Uterus (tissue), 4 donors: Measurements from ENCODE around the gene GSTA3. TPM values are rescaled to one million over a fixed set of nuclear protein-coding genes. Genes with fewer than 3 reads are reported as not detected.
"Not testable (repeated sequence)": the region's sequence is repeated elsewhere in the genome, so short reads cannot be mapped to it uniquely, and the experiment has no call there.

ENCODE experiments used
- DNase-seq, 2 donors: peaks; one replicate each; pipeline ENCODE4 v3.0.0-alpha.2; 2019 to 2020
- H3K27ac ChIP-seq, 2 donors: fragments of 200-600 bp; sonication (generic); 1 replicate in 1 of 2; 2 replicates in 1 of 2; pipeline ENCODE4 v1.5.1; 2016 to 2018
- H3K27me3 ChIP-seq, 2 donors: fragments of 200-600 bp; sonication (generic); one replicate each; pipeline ENCODE4 v1.5.1; 2018 to 2019; ENCODE audit warnings: control low read depth in 1 of 2
- H3K36me3 ChIP-seq, 2 donors: fragments of 200-600 bp; sonication (generic); one replicate each; pipeline ENCODE4 v1.5.1; 2019; ENCODE audit warnings: control low read depth in 1 of 2
- H3K4me1 ChIP-seq, 2 donors: fragments of 200-600 bp; sonication (generic); one replicate each; pipeline ENCODE4 v1.5.1; 2018 to 2019; ENCODE audit warnings: control low read depth in 1 of 2
- H3K4me3 ChIP-seq, 2 donors: fragments of 200-600 bp; sonication (generic); 1 replicate in 1 of 2; 2 replicates in 1 of 2; pipeline ENCODE4 v1.5.1; 2018 to 2019; ENCODE audit warnings: mild to moderate bottlenecking in 1 of 2
- H3K9me3 ChIP-seq, 2 donors: fragments of 200-600 bp; sonication (generic); one replicate each; pipeline ENCODE4 v1.5.1; 2019; ENCODE audit warnings: control low read depth in 1 of 2
- CTCF ChIP-seq, 4 experiments: fragments of 200-600 bp in 2 of 4; fragments of 450-650 bp in 2 of 4; sonication (generic) in 2 of 4; IDR thresholded peaks; one replicate each; pipeline ENCODE4 v1.5.1; 2016 to 2019; ENCODE audit warnings: antibody characterized with exemption in 4 of 4, mild to moderate bottlenecking in 2 of 4, moderate library complexity in 1 of 4
- POLR2A ChIP-seq, 2 donors: fragments of 450-650 bp; IDR thresholded peaks; one replicate each; pipeline ENCODE4 v1.6.1; 2016; ENCODE audit warnings: antibody characterized with exemption in 2 of 2, mild to moderate bottlenecking in 1 of 2, moderate library complexity in 1 of 2
- intact Hi-C: fragments of 100-400 bp; cut with DNase I; formaldehyde crosslinking; loops from one replicate; pipeline ENCODE4 v1.15.1; 2023; ENCODE audit warnings: low total_unique reads
- total RNA-seq, 4 donors: library from RNA; depleted of rRNA in 3 of 4; stranded (reverse); fragments of >200 nt in 3 of 4; gene quantifications; one replicate each; pipeline versions ENCODE4 v1.1.0 to v1.2.4, GENCODE V29; 2014 to 2023
- donor health status: DM: yes; HTN: yes; CAD: no.

The GSTA3 gene
- total RNA-seq, 4 donors from 2014 or later: 0.35 to 0.98 TPM; not detected in 2

GRCh38 chr6:52927451-52927850 is 18.0 kb upstream of the GSTA3 start:
- Histone ChIP-seq H3K9me3 (no peaks in the 10 kb centered on the region), H3K36me3 (no peaks in the 10 kb centered on the region), H3K4me3 (no peak overlapping the region), H3K4me1 (no peaks in the 10 kb centered on the region), H3K27ac (no peak overlapping the region), H3K27me3 (no peaks in the 10 kb centered on the region)
- DNase-seq: no peak
- TF ChIP-seq CTCF (IDR thresholded peaks at IDR 0.05) (no peak), POLR2A (IDR thresholded peaks at IDR 0.05) (no peak)
- intact Hi-C loops: no loop called here

GRCh38 chr6:52925919-52926792 is 16.7 kb upstream of the GSTA3 start:
- Histone ChIP-seq H3K4me1 (no peaks in the 10 kb centered on the region), H3K4me3 (no peak overlapping the region), H3K9me3 (no peaks in the 10 kb centered on the region), H3K27ac (no peak overlapping the region), H3K27me3 (no peaks in the 10 kb centered on the region), H3K36me3 (no peaks in the 10 kb centered on the region)
- intact Hi-C loops: no loop called here
- DNase-seq: no peak
- no peak for TF ChIP-seq CTCF (IDR thresholded peaks at IDR 0.05)

GRCh38 chr6:52925042-52925441 is 15.5 kb upstream of the GSTA3 start:
- H3K27me3 ChIP-seq: no peaks in the 10 kb centered on the region
- H3K4me3 ChIP-seq: no peak overlapping the region
- TF ChIP-seq CTCF (IDR thresholded peaks at IDR 0.05) (no peak), POLR2A (IDR thresholded peaks at IDR 0.05) (no peak)
- no peak overlapping the region for H3K27ac ChIP-seq
- DNase-seq: no peak
- intact Hi-C loops: no loop called here
- H3K4me1 ChIP-seq: no peaks in the 10 kb centered on the region
- no peaks in the 10 kb centered on the region for H3K36me3 ChIP-seq
- H3K9me3 ChIP-seq: no peaks in the 10 kb centered on the region

GRCh38 chr6:52923689-52924088 is 14.2 kb upstream of the GSTA3 start:
- H3K36me3 ChIP-seq, H3K27ac ChIP-seq, H3K4me1 ChIP-seq, DNase-seq, H3K27me3 ChIP-seq, H3K9me3 ChIP-seq, H3K4me3 ChIP-seq, intact Hi-C loops: not testable (repeated sequence)

GRCh38 chr6:52922161-52922560 is 12.7 kb upstream of the GSTA3 start:
- Histone ChIP-seq H3K4me3 (no peak overlapping the region), H3K4me1 (no peaks in the 10 kb centered on the region), H3K27me3 (no peaks in the 10 kb centered on the region), H3K9me3 (no peaks in the 10 kb centered on the region), H3K27ac (no peak overlapping the region), H3K36me3 (no peaks in the 10 kb centered on the region)
- no peak for TF ChIP-seq CTCF (IDR thresholded peaks at IDR 0.05)
- TF ChIP-seq POLR2A (IDR thresholded peaks at IDR 0.05): no peak
- no peak for DNase-seq
- intact Hi-C loops: no loop called here
